Stomach (tissue), 9 donors: ENCODE results near the gene ELOVL5. TPM values are rescaled to one million over a fixed set of nuclear protein-coding genes. Genes with fewer than 3 reads are reported as not detected.

ENCODE experiments used
- DNase-seq, 2 donors: peaks; one replicate each; pipeline versions ENCODE4 v3.0.0 to v3.0.0-alpha.2; 2013 to 2019
- H3K27ac ChIP-seq, 5 donors: fragments of 200-600 bp in 4 of 5; sonication (generic) in 4 of 5; one replicate each; pipeline ENCODE4 v1.5.1; 2013 to 2019; ENCODE audit warnings: mild to moderate bottlenecking in 1 of 5, moderate library complexity in 1 of 5
- H3K27me3 ChIP-seq, 3 donors: fragments of 200-600 bp; sonication (generic); one replicate each; pipeline ENCODE4 v1.5.1; 2017 to 2019; ENCODE audit warnings: mixed run types in 1 of 3
- H3K36me3 ChIP-seq, 4 donors: fragments of 200-600 bp; sonication (generic); 1 replicate in 3 of 4; 2 replicates in 1 of 4; pipeline ENCODE4 v1.5.1; 2016 to 2019
- H3K4me1 ChIP-seq, 4 donors: fragments of 200-600 bp; sonication (generic); one replicate each; pipeline ENCODE4 v1.5.1; 2016 to 2019
- H3K4me3 ChIP-seq, 4 donors: fragments of 200-600 bp; sonication (generic) in 3 of 4; one replicate each; pipeline ENCODE4 v1.5.1; 2016 to 2019; ENCODE audit warnings: mild to moderate bottlenecking in 1 of 4
- H3K9me3 ChIP-seq, 4 donors: fragments of 200-600 bp; sonication (generic); one replicate each; pipeline ENCODE4 v1.5.1; 2016 to 2019
- EP300 ChIP-seq: sonication (generic); formaldehyde crosslinking; IDR thresholded peaks from one replicate; pipeline ENCODE4 v1.6.1; 2017; ENCODE audit warnings: antibody characterized with exemption
- POLR2A ChIP-seq, 4 donors: fragments of 450-650 bp; IDR thresholded peaks; one replicate each; pipeline ENCODE4 v1.6.1; 2016; ENCODE audit warnings: antibody characterized with exemption in 4 of 4, control low read depth in 2 of 4, mild to moderate bottlenecking in 1 of 4, moderate library complexity in 1 of 4
- POLR2AphosphoS5 ChIP-seq, 3 donors: sonication (generic); formaldehyde crosslinking; IDR thresholded peaks; one replicate each; pipeline ENCODE4 v1.6.1; 2016; ENCODE audit warnings: antibody characterized with exemption in 3 of 3
- WGBS, 5 donors: extraction: QIAGEN DNeasy Blood & Tissue Kit in 3 of 5; methylation state at CpG; one replicate each; pipeline versions ENCODE4 v1.1.5 to v1.1.7; 2013 to 2018; 5-methylcytosine and 5-hydroxymethylcytosine counted together
- intact Hi-C: fragments of 100-400 bp; cut with DNase I; formaldehyde crosslinking; loops from one replicate; pipeline ENCODE4 v1.15.1; 2023; ENCODE audit warnings: low total_unique reads
- polyA plus RNA-seq, 3 donors: library from polyadenylated mRNA; stranded (reverse); fragments of 200-250 nt; gene quantifications; one replicate each; pipeline ENCODE4 v1.2.3, GENCODE V29; 2013
- total RNA-seq, 5 donors: library from RNA; depleted of rRNA; stranded (reverse); fragments of >200 nt; gene quantifications; one replicate each; pipeline versions ENCODE4 v1.1.0 to v1.2.3, GENCODE V29; 2014 to 2016
- TF ChIP-seq, protein P1 (sequence below), 7 experiments: fragments of 450-650 bp in 4 of 7; fragments of 200-600 bp in 3 of 7; sonication (generic) in 3 of 7; IDR thresholded peaks; one replicate each; pipeline ENCODE4 v1.5.1; 2016 to 2019; ENCODE audit warnings: antibody characterized with exemption in 7 of 7, control low read depth in 2 of 7, mild to moderate bottlenecking in 1 of 7
- donor health status: healthy with polysubstance abuse.
- donor health status: Bipolar disorder and iron deficiency.
- donor health status: healthy.

Gene ELOVL5
- total and polyA plus RNA-seq, 8 donors = 2.6 to 57.8 (median 12.8) TPM

DNA sequence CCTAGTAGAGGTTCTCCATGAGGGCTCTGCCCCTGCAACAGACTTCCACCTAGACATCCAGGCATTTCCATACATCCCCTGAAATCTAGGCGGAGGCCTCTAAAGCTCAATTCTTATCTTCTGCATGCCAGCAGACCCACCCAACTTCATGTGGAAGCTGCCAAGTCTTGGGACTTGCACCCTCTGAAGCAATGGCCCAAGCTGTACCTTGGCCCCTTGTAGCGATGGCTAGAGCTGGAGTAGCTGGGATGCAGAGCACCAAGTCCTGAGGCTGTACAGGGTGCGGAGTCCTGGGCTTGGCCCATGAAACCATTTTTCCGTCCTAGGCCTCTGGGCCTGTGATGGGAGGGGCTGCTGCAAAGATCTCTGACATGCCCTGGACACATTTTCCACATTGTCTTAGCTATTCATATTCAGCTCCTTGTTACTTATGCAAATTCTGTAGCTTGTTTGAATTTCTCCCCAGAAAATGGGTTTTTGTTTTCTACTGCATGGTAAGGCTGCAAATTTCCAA is 17.4 kb upstream of the ELOVL5 start:
- Histone ChIP-seq H3K4me3 (no peak overlapping the region), H3K4me1 (no peaks in the 10 kb centered on the region), H3K36me3 (no peaks in the 10 kb centered on the region), H3K9me3 (peaks cover 0 to 11% (median 0%) of the 10 kb centered on the region in 4 donors), H3K27me3 (no peaks in the 10 kb centered on the region), H3K27ac (no peak overlapping the region)
- DNase-seq = no peak
- TF ChIP-seq, protein P1, sequence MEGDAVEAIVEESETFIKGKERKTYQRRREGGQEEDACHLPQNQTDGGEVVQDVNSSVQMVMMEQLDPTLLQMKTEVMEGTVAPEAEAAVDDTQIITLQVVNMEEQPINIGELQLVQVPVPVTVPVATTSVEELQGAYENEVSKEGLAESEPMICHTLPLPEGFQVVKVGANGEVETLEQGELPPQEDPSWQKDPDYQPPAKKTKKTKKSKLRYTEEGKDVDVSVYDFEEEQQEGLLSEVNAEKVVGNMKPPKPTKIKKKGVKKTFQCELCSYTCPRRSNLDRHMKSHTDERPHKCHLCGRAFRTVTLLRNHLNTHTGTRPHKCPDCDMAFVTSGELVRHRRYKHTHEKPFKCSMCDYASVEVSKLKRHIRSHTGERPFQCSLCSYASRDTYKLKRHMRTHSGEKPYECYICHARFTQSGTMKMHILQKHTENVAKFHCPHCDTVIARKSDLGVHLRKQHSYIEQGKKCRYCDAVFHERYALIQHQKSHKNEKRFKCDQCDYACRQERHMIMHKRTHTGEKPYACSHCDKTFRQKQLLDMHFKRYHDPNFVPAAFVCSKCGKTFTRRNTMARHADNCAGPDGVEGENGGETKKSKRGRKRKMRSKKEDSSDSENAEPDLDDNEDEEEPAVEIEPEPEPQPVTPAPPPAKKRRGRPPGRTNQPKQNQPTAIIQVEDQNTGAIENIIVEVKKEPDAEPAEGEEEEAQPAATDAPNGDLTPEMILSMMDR (IDR thresholded peaks at IDR 0.05) = no peak
- no peak for TF ChIP-seq POLR2A (IDR thresholded peaks at IDR 0.05)
- no peak for TF ChIP-seq POLR2AphosphoS5 (IDR thresholded peaks at IDR 0.05)
- TF ChIP-seq EP300 = no peak
- intact Hi-C loops = no loop called here
- 93 to 98% (median 94%) methylated on average over 4 of the region's 4 CpGs for WGBS, 5 donors

DNA sequence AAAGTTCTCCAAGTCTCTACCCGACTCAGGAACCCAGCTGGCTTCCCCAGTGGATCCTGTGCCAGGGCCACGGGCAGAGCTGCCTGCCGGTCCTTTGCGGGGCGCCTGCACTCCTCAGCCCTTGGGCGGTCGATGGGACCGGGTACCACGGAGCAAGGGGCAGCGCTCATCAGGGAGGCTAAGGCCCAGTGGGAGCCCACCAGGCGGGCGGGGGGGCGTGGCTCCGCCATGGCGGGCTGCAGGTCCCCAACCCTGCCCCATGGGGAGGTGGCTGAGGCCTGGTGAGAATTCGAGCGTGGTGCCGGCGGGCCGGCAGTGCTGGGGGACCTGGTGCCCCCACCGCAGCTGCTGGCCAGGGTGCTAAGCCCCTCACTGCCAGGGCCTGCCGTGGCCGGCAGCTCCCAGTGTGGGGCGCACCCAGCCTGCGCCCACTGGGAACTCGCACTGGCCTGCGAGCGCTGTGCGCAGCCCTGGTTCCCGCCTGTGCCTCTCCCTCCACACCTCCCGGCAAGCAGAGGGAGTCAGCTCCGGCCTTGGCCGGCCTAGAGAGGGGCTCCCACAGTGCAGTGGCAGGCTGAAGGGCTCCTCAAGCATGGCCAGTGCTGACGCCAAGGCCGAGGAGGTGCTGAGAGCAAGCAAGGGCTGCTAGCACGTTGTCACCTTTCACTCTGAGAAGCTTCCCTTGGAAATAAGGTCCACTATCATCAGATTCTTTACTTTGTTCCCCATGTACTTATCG is 14.8 kb upstream of the ELOVL5 start:
- H3K9me3 ChIP-seq = peaks cover 0 to 11% (median 0%) of the 10 kb centered on the region in 4 donors
- peaks cover 5 to 18% (median 9%) of the 10 kb centered on the region in 4 donors for H3K4me1 ChIP-seq
- no peak overlapping the region for H3K4me3 ChIP-seq
- TF ChIP-seq, protein P1 (IDR thresholded peaks at IDR 0.05) = no peak
- TF ChIP-seq EP300 (no peak), POLR2A (IDR thresholded peaks at IDR 0.05) (no peak), POLR2AphosphoS5 (IDR thresholded peaks at IDR 0.05) (no peak)
- no peak overlapping the region for H3K27ac ChIP-seq
- H3K27me3 ChIP-seq = no peaks in the 10 kb centered on the region
- 96 to 98% (median 97%) methylated on average over 25 to 37 of the region's 37 CpGs for WGBS, 5 donors
- H3K36me3 ChIP-seq = no peaks in the 10 kb centered on the region
- no peak for DNase-seq
- intact Hi-C loops = no loop called here

DNA sequence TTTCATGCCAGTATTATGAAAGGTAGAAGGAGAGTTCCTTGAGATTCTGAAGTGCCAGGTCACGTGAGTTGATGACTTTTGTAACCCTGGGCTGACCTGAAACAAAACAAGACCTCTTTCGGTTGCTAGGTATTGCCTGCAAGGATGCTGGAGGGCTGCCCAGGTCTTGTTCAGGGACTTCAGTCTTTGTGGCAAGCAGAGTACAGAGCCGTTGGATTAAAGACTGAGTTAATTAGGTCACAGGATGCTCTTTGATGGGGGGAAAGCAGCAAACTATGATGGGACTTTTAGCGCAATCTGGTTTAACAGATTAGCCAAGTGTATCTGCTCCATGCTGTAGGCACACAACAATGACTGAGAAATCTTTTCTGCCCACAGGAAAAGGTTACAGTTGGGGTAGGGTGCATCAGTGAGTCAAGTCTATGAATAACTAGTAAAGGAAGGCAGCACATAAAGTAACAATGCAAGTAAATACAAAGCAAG is 12.8 kb upstream of the ELOVL5 start:
- H3K4me3 ChIP-seq = no peak overlapping the region
- no peak overlapping the region for H3K27ac ChIP-seq
- H3K36me3 ChIP-seq = no peaks in the 10 kb centered on the region
- TF ChIP-seq POLR2A (IDR thresholded peaks at IDR 0.05) (no peak), EP300 (no peak), POLR2AphosphoS5 (IDR thresholded peaks at IDR 0.05) (no peak)
- TF ChIP-seq, protein P1 (IDR thresholded peaks at IDR 0.05) = no peak
- WGBS, 5 donors = 47 to 52% (median 49%) methylated on average over 4 of the region's 4 CpGs
- intact Hi-C loops = no loop called here
- DNase-seq = peak in 1 of 2 donors; percentile 53
- peaks cover 0 to 6% (median 0%) of the 10 kb centered on the region in 4 donors for H3K9me3 ChIP-seq
- peaks cover 10 to 31% (median 21%) of the 10 kb centered on the region in 4 donors for H3K4me1 ChIP-seq
- no peaks in the 10 kb centered on the region for H3K27me3 ChIP-seq

DNA sequence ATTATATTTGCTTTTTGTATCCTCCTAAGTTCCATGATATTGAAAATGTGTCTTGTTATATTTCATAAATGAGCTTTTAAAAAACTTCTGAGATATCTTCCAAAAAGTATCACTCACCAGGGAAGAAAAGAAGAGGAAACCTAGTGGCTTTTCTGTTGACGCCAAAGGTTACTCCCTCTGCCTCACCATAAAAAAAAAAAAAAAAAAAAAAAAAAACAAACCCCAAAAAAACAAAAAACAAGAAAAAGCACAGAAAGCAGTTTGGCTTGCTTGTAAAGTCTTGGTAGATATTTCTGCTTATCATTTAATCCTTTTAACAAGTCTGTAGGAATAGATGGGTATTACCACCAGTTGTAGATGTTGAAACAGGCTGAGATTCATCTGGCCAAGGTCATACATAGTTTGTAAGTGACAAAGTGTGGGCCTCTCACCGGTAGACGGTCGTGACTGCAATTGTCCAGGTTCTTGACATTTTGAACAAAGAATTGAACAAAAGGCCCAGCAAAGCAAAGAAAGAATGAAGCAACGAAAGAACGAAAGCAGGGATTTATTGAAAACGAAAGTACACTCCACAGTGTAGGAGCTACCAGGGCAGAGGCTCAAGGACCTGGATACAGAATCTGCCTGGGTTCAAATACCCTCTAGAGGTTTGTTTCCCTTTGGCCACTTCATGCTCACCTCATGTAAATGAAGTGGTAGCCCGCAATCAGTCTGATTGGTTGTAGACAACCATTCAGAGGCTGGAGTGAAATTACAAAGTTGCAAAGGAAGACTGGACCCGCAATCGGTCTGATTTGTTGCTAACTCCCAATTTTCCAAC is 11.6 kb upstream of the ELOVL5 start:
- no peaks in the 10 kb centered on the region for H3K36me3 ChIP-seq
- DNase-seq = peak in 1 of 2 donors; percentile 26
- no peaks in the 10 kb centered on the region for H3K9me3 ChIP-seq
- H3K27ac ChIP-seq = peak overlapping the region in 4 of 5 donors; percentile 85 to 97 (median 93)
- TF ChIP-seq POLR2AphosphoS5 (IDR thresholded peaks at IDR 0.05) (no peak), EP300 (no peak), POLR2A (IDR thresholded peaks at IDR 0.05) (no peak)
- TF ChIP-seq, protein P1 (IDR thresholded peaks at IDR 0.05) = no peak
- H3K4me3 ChIP-seq = peak overlapping the region; percentile 58 to 73 (median 65)
- H3K27me3 ChIP-seq = no peaks in the 10 kb centered on the region
- WGBS, 5 donors = 58 to 78% (median 69%) methylated on average over 10 of the region's 10 CpGs
- H3K4me1 ChIP-seq = peaks cover 10 to 31% (median 22%) of the 10 kb centered on the region in 4 donors
- intact Hi-C loops = no loop called here
